ACC112 (cell line): ENCODE data around the gene MAP3K21.

Source experiments
- H2AFZ ChIP-seq: fragments of 200-600 bp; sonication (generic); one replicate; pipeline ENCODE4 v1.6.0; 2017; ENCODE audit warnings: antibody characterized with exemption, low read length; ENCODE audit not compliant: unreplicated experiment
- H3K27ac ChIP-seq: fragments of 200-600 bp; sonication (generic); 2 replicates; pipeline ENCODE4 v1.5.1; 2014; ENCODE audit warnings: low read depth, mild to moderate bottlenecking, antibody characterized with exemption, low read length, moderate library complexity
- H3K27me3 ChIP-seq: fragments of 200-600 bp; sonication (generic); 2 replicates; pipeline ENCODE4 v1.6.1; 2014; ENCODE audit warnings: mild to moderate bottlenecking, antibody characterized with exemption, low read length, moderate library complexity, mixed read lengths; ENCODE audit not compliant: insufficient read depth
- H3K36me3 ChIP-seq: fragments of 200-600 bp; sonication (generic); 2 replicates; pipeline ENCODE4 v1.6.1; 2016; ENCODE audit warnings: mild to moderate bottlenecking, antibody characterized with exemption, low read length, moderate library complexity, mixed read lengths; ENCODE audit not compliant: insufficient read depth
- H3K4me1 ChIP-seq: fragments of 200-600 bp; sonication (generic); one replicate; pipeline ENCODE4 v1.6.1; 2016; ENCODE audit warnings: low read length, mixed read lengths; ENCODE audit not compliant: insufficient read depth, unreplicated experiment, control insufficient read depth
- H3K4me3 ChIP-seq: fragments of 200-600 bp; sonication (generic); 2 replicates; pipeline ENCODE4 v1.5.1; 2014; ENCODE audit warnings: mild to moderate bottlenecking, low read depth, low read length
- H3K79me2 ChIP-seq: fragments of 200-600 bp; sonication (generic); one replicate; pipeline ENCODE4 v1.6.0; 2016; ENCODE audit warnings: low read length; ENCODE audit not compliant: control insufficient read depth, unreplicated experiment, insufficient read depth

The MAP3K21 gene

GRCh38 chr1:233323718-233324117, 3.8 kb upstream of the MAP3K21 start:
- H2AFZ ChIP-seq, result no peak overlapping the region

GRCh38 chr1:233326319-233326718, 1.2 kb upstream of the MAP3K21 start:
- H3K79me2 ChIP-seq, result no peaks in the 10 kb centered on the region
- H3K4me1 ChIP-seq, result no peaks in the 10 kb centered on the region
- no peak overlapping the region for H3K4me3 ChIP-seq
- H2AFZ ChIP-seq, result no peak overlapping the region
- no peak overlapping the region for H3K27ac ChIP-seq
- peaks cover 23% of the 10 kb centered on the region for H3K27me3 ChIP-seq
- H3K36me3 ChIP-seq, result no peaks in the 10 kb centered on the region

More at GRCh38 chr1:233323718-233324117, 3.8 kb upstream of the MAP3K21 start:
- Histone ChIP-seq H3K4me3 (no peak overlapping the region), H3K27me3 (peaks cover 46% of the 10 kb centered on the region), H3K27ac (no peak overlapping the region), H3K4me1 (no peaks in the 10 kb centered on the region), H3K36me3 (no peaks in the 10 kb centered on the region), H3K79me2 (no peaks in the 10 kb centered on the region)

GRCh38 chr1:233326811-233327650, 493 bp upstream of the MAP3K21 start:
- Histone ChIP-seq H3K27ac (no peak overlapping the region), H3K27me3 (peaks cover 16% of the 10 kb centered on the region), H3K4me3 (peak overlapping the region; percentile 67), H3K4me1 (no peaks in the 10 kb centered on the region), H3K79me2 (no peaks in the 10 kb centered on the region), H2AFZ (peak overlapping the region; percentile 55), H3K36me3 (no peaks in the 10 kb centered on the region)

GRCh38 chr1:233328142-233328921, 808 bp downstream of the MAP3K21 start:
- Histone ChIP-seq H3K27ac (no peak overlapping the region), H3K27me3 (peaks cover 3% of the 10 kb centered on the region; the same call in 1 of the 2 replicates), H3K36me3 (no peaks in the 10 kb centered on the region), H3K4me3 (peak overlapping the region; percentile 87), H2AFZ (peak overlapping the region; percentile 97), H3K4me1 (no peaks in the 10 kb centered on the region), H3K79me2 (no peaks in the 10 kb centered on the region)

GRCh38 chr1:233331676-233332519, 4.4 kb downstream of the MAP3K21 start:
- H3K79me2 ChIP-seq, result no peaks in the 10 kb centered on the region
- H3K4me3 ChIP-seq, result no peak overlapping the region
- no peaks in the 10 kb centered on the region for H3K36me3 ChIP-seq
- H3K27ac ChIP-seq, result no peak overlapping the region
- no peaks in the 10 kb centered on the region; the same call in none of the 2 replicates for H3K27me3 ChIP-seq
- no peak overlapping the region for H2AFZ ChIP-seq
- H3K4me1 ChIP-seq, result no peaks in the 10 kb centered on the region

- H2AFZ ChIP-seq, result no peak overlapping the region
- H3K4me1 ChIP-seq, result no peaks in the 10 kb centered on the region
- H3K27ac ChIP-seq, result no peak overlapping the region
- no peak overlapping the region for H3K4me3 ChIP-seq
- H3K27me3 ChIP-seq, result peaks cover 7% of the 10 kb centered on the region
- no peaks in the 10 kb centered on the region for H3K36me3 ChIP-seq
- H3K79me2 ChIP-seq, result no peaks in the 10 kb centered on the region
Observed at GRCh38 chr1:233333086-233333485, 5.6 kb downstream of the MAP3K21 start.

GRCh38 chr1:233334092-233334491, 6.6 kb downstream of the MAP3K21 start:
- Histone ChIP-seq H3K36me3 (no peaks in the 10 kb centered on the region), H3K27ac (no peak overlapping the region), H3K27me3 (peaks cover 16% of the 10 kb centered on the region), H3K79me2 (no peaks in the 10 kb centered on the region), H3K4me3 (no peak overlapping the region), H3K4me1 (no peaks in the 10 kb centered on the region), H2AFZ (no peak overlapping the region)

- H3K79me2 ChIP-seq, result no peaks in the 10 kb centered on the region
- no peaks in the 10 kb centered on the region for H3K36me3 ChIP-seq
Observed at GRCh38 chr1:233336554-233337456, 9.3 kb downstream of the MAP3K21 start.

GRCh38 chr1:233337505-233337904, 10.0 kb downstream of the MAP3K21 start:
- H3K27ac ChIP-seq, result no peak overlapping the region
- no peak overlapping the region for H3K4me3 ChIP-seq
- peaks cover 40% of the 10 kb centered on the region for H3K27me3 ChIP-seq
- no peaks in the 10 kb centered on the region for H3K4me1 ChIP-seq
- H2AFZ ChIP-seq, result no peak overlapping the region
- H3K79me2 ChIP-seq, result no peaks in the 10 kb centered on the region
- H3K36me3 ChIP-seq, result no peaks in the 10 kb centered on the region

More at GRCh38 chr1:233336554-233337456, 9.3 kb downstream of the MAP3K21 start:
- Histone ChIP-seq H2AFZ (no peak overlapping the region), H3K4me3 (no peak overlapping the region), H3K27ac (no peak overlapping the region), H3K4me1 (no peaks in the 10 kb centered on the region), H3K27me3 (peaks cover 33% of the 10 kb centered on the region)
